Measurements from ENCODE around the gene ACCSL. TPM values are rescaled to one million over a fixed set of nuclear protein-coding genes. Genes with fewer than 3 reads are reported as not detected.

ACCSL gene
- polyA plus RNA-seq, 3 donors, result not detected

- Mint-ChIP-seq H3K9me3 (no peaks in the 10 kb centered on the region), H3K27ac (no peak overlapping the region), H3K4me1 (peaks cover 24% of the 10 kb centered on the region), H3K27me3 (ENCODE audit: low read depth in 3 of 3) (peaks cover 5 to 9% (median 5%) of the 10 kb centered on the region in 3 donors), H3K36me3 (peaks cover 7 to 16% of the 10 kb centered on the region in 2 donors), H3K4me3 (no peak overlapping the region)
- Histone ChIP-seq H3K36me3 (replicated peaks in 1 of 2; ENCODE audit: control insufficient read depth in 1 of 2, insufficient read depth in 2 of 2, low read length in 2 of 2) (no peaks in the 10 kb centered on the region), H3K9ac (ENCODE audit: insufficient read depth, low read length, poor library complexity, severe bottlenecking) (no peak overlapping the region), H3K27me3 (ENCODE audit: control insufficient read depth in 2 of 2, insufficient read depth in 2 of 2, low read length in 2 of 2) (no peaks in the 10 kb centered on the region), H3K9me3 (replicated peaks in 1 of 2; ENCODE audit: control insufficient read depth in 1 of 2, insufficient read depth in 1 of 2, low read length in 2 of 2) (no peaks in the 10 kb centered on the region), H3K4me3 (replicated peaks in 1 of 3; ENCODE audit: low read depth in 2 of 3, low read length in 3 of 3) (no peak overlapping the region), H3K79me2 (ENCODE audit: insufficient read depth, low read length) (peaks cover 14% of the 10 kb centered on the region), H3K4me1 (ENCODE audit: control insufficient read depth in 1 of 2, insufficient read depth in 2 of 2, low read length in 2 of 2) (peaks cover 11% of the 10 kb centered on the region in 2 donors), H2AFZ (ENCODE audit: insufficient read depth, low read depth, low read length, poor library complexity, severe bottlenecking) (no peak overlapping the region), H4K20me1 (ENCODE audit: insufficient read depth, low read length) (peaks cover 19% of the 10 kb centered on the region), H3K27ac (ENCODE audit: low read depth in 1 of 2, low read length in 2 of 2) (no peak overlapping the region), H3K4me2 (replicated peaks; ENCODE audit: extremely low read depth, low read length, poor library complexity, severe bottlenecking) (no peak overlapping the region)
- TF ChIP-seq CTCF (IDR thresholded peaks at IDR 0.05), result no peak
- intact Hi-C loops (cut with micrococcal nuclease), result loop anchor here in 1 of 2 donors (10.0 kb wide), 1 partner anchor 437 kb away; no protein-coding TSS in a partner anchor
- no peak for DNase-seq
- WGBS (ENCODE audit: insufficient coverage), result no CpG with 5 or more reads among the region's 2 CpGs
These were observed 50.0 kb downstream of the ACCSL start for GRCh38 chr11:44097821-44098220.

- Mint-ChIP-seq H3K9me3 (no peaks in the 10 kb centered on the region), H3K4me1 (peaks cover 20% of the 10 kb centered on the region), H3K4me3 (no peak overlapping the region), H3K36me3 (peaks cover 7 to 16% of the 10 kb centered on the region in 2 donors), H3K27me3 (ENCODE audit: low read depth in 3 of 3) (peaks cover 3 to 4% (median 3%) of the 10 kb centered on the region in 3 donors), H3K27ac (no peak overlapping the region)
- Histone ChIP-seq H3K36me3 (replicated peaks in 1 of 2; ENCODE audit: control insufficient read depth in 1 of 2, insufficient read depth in 2 of 2, low read length in 2 of 2) (no peaks in the 10 kb centered on the region), H4K20me1 (ENCODE audit: insufficient read depth, low read length) (peaks cover 24% of the 10 kb centered on the region), H3K27ac (ENCODE audit: low read depth in 1 of 2, low read length in 2 of 2) (no peak overlapping the region), H3K9ac (ENCODE audit: insufficient read depth, low read length, poor library complexity, severe bottlenecking) (no peak overlapping the region), H3K9me3 (replicated peaks in 1 of 2; ENCODE audit: control insufficient read depth in 1 of 2, insufficient read depth in 1 of 2, low read length in 2 of 2) (no peaks in the 10 kb centered on the region), H2AFZ (ENCODE audit: insufficient read depth, low read depth, low read length, poor library complexity, severe bottlenecking) (no peak overlapping the region), H3K27me3 (ENCODE audit: control insufficient read depth in 2 of 2, insufficient read depth in 2 of 2, low read length in 2 of 2) (no peaks in the 10 kb centered on the region), H3K4me1 (ENCODE audit: control insufficient read depth in 1 of 2, insufficient read depth in 2 of 2, low read length in 2 of 2) (peaks cover 15 to 16% of the 10 kb centered on the region in 2 donors), H3K4me2 (replicated peaks; ENCODE audit: extremely low read depth, low read length, poor library complexity, severe bottlenecking) (no peak overlapping the region), H3K4me3 (replicated peaks in 1 of 3; ENCODE audit: low read depth in 2 of 3, low read length in 3 of 3) (no peak overlapping the region), H3K79me2 (ENCODE audit: insufficient read depth, low read length) (peaks cover 12% of the 10 kb centered on the region)
- no CpG with 5 or more reads among the region's 2 CpGs for WGBS (ENCODE audit: insufficient coverage)
- intact Hi-C loops (cut with micrococcal nuclease), result no loop called here
- DNase-seq, result no peak
- TF ChIP-seq CTCF (IDR thresholded peaks at IDR 0.05), result no peak
These were observed 53.3 kb downstream of the ACCSL start for GRCh38 chr11:44101098-44101497.
